ENCODE results near the gene IRF3.
"Not testable (repeated sequence)": the region's sequence is repeated elsewhere in the genome, so short reads cannot be mapped to it uniquely, and the experiment has no call there.

IRF3 gene

GRCh38 chr19:49645592-49645991, 20.1 kb downstream of the IRF3 start:
- no peak for DNase-seq

GRCh38 chr19:49643466-49643865, 22.2 kb downstream of the IRF3 start:
- no peak for DNase-seq

DNA sequence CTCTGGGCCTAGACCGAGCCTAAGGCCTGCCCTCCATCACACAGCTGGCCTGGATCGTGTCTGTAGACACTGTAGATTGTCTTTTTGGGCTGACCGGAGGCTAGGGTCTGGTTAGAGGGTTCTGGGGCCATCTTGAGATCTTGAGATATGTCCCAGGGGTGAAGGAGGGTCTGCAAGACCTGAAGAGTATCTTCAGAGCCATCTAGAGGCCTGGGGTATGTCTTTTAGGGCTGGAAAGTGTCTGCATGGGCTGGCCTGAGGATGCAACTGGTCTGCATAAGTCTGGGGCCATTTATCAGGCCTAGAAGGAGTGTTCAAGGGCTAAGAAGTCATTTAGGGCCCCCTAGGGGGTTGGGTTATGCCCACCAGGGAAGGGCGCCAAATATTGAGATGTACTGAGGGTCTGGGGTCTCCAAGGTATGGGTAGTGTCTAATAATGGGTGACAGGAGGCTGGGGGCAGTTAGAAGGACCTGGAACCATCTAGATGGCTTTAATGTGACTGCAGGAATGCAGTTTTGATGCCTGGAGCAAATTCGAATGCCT, 23.1 kb downstream of the IRF3 start:
- peak; percentile 8 for DNase-seq

GRCh38 chr19:49641688-49642491, 23.8 kb downstream of the IRF3 start, which contains the start of gene SCAF1:
SCAF1 (plus strand) TSS chr19:49642209; CDS start chr19:49645027, 2,818 bp downstream.
- peak; percentile 100 for DNase-seq

DNA sequence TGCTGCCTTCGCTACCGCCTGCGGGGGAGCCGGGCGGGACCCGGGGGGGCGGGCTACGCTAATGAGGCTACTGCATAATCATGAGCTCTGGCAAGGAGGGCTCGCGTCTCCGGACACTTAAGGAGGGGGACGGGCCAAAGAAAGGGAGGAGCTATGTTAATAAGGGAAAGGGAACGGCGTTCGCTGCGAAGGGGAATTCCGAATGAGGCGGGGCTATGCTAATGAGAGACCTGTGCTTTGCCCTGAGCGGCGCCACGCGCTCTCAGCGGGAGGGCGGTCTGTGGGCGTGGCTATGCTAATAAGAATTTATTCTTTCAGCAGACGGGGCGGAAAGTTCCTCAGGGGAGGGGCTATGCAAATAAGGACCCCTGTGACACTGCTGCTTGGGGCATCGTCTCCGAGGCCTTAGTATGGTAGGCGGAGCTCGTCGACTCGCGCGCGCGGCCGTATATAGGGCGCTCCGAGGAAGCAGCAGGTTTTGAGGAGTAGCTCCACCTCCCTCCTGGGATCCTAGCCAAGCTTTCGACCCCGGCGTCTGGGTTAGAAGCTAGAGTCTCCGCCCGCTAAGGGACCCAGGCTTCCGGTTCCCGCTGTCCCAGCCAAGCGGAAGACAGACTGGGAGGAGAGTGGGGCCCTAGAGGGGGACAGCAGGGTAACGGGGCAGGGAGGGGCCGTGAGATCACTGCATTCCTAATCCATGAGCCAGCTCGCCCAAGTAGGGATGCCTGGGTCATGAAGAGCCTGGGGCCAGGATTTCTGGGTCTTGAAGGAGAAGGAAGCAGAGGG, 25.4 kb downstream of the IRF3 start, which contains the start of gene RRAS:
TSS of gene RRAS (minus strand) at position 31 of the 786 bp plus-strand sequence. CDS start 45 bp downstream, outside the sequence.
- peak; percentile 100 for DNase-seq

GRCh38 chr19:49639401-49640112, 26.1 kb downstream of the IRF3 start:
- DNase-seq, result no peak

- peak; percentile 71 for DNase-seq
These were observed 27.6 kb downstream of the IRF3 start for GRCh38 chr19:49637821-49638738.

DNA sequence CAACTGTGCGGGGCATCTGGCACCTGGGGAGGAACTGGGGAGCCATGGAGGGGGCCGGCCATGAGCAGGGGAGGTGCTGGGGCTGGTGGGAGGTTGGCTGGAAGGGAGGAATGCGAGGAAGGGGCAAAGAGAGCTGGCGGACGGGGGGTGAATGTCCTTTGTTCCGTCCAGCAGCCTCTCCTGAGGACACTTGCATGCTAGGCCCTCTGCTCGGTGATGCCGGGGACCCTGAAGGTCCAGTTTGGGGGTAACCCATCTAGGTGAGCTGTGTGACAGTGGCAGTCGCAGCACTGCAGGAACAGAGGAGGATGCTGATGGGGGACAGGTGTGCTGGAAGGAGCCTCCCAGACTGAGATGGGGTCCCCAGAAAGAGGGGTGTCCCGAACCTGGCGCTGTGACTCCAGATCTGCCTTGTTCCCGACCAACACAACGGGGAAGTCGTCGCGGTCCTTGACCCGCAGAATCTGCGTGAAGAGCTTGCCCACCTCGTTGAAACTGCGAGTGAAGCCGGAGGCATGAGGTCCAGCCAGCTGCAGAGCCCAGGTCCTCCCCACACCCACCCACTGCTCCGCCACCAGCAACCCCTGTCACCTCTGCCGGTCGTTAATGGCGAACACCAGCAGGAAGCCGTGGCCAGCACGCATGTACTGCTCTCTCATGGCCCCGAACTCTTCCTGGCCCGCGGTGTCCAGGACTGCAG, 29.3 kb downstream of the IRF3 start:
- no peak for DNase-seq

- peak; percentile 34 for DNase-seq
These were observed 30.0 kb downstream of the IRF3 start for GRCh38 chr19:49635530-49636232.

DNA sequence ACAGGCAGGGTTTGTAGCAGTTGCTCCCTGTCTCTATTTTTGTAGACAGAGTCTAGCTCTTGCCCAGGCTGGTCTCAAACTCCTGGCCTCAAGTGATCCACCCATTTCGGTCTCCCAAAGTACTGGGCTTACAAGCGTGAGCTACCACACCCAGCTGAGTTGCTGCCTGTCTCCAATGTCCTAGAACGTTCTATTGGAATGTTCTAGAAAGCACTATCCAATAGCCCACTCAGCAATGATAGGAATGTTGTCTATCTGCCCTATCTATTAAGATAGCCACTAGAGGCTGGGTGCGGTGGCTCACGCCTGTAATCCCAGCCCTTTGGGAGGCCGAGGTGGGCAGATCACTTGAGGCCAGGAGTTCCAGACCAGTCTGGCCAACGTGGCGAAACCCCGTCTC, 32.4 kb downstream of the IRF3 start:
- not testable (repeated sequence) for DNase-seq

DNA sequence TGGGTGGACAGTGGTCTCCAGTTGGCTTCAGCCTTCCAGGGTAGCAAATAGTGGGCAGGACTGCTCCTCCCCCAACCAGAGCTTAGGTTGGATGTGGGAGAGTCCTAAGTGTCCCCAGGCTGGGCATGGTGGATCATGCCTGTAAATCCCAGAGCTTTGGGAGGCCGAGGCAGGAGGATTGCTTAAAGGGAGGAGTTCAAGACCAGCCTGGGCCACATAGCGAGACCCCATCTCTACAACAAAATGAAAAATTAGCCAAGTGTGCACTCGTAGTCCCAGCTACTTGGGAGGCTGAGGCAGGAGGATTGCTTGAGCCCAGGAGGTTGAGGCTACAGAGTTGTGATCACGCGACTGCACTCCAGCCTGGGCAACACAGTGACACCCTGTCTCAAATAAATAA, 33.1 kb downstream of the IRF3 start:
- no peak for DNase-seq

DNA sequence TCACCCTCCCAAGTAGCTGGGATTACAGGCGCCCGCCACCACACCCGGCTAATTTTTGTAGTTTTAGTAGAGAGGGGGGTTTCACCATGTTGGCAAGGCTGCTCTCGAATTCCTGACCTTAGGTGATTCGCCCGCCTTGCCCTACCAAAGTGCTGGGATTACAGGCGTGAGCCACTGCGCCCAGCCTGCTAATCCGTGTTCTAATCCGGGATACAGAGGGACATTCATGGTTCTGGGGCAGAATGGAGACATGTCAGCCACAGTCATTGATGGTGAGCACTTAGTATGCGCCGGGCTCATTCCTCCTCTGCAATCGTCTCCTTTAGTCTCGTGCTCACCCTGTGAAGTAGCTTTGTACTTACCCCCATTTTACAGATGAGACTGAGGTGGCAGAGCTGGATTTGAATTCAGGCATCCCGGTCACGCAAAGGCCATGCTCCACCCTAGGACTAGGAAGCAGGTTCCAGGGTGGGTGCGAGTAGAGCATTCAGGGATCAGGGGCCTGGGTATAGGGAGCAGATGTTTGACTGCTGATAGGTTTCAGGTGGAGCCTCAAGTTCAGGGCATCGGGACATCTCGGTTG, 34.0 kb downstream of the IRF3 start:
- no peak for DNase-seq

DNA sequence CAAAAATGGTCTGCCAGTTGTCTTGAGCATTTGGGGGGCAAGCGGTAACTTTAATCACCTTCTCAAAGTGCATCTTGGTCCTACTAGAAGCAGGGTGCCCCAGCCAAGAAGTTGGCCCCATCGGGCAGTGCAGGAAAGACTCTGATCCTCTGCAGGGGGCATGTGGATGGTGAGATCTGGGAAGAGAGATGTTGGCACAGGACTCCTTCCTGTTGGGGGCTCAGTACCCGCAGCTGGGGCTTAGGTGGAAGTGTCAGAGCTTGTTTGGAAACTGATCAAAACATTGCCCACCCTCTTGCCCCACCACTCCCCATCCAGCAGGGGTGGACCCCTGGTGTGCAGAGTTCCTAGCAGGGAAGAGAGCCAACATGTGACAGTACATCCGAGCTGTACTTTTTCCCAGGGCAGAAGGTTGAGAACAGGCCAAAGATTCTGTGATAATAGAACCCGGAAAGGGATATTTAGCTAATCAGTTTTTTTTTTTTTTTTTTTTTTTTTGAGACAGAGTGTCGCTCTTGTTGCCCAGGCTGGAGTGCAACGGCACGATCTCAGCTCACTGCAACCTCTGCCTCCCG, 34.6 kb downstream of the IRF3 start:
- DNase-seq, result no peak

DNA sequence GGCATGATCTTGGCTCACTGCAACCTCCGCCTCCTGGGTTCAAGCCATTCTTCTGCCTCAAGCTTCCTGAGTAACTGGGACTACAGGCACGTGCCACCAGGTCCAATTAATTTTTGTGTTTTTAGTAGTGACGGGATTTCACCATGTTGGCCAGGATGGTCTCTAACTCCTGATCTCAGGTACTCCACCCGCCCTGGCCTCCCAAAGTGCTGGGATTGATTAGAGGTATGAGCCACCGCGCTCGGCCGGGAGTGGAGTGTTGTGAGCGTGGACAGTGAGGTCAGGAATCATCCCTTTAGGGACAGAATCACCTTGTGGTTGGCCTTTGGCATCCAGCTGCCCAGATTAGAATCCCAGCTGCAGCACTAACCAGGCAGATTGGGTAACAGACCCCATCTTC, 36.0 kb downstream of the IRF3 start:
- no peak for DNase-seq

- no peak for DNase-seq
These were observed 39.4 kb downstream of the IRF3 start for GRCh38 chr19:49626226-49626625.

DNA sequence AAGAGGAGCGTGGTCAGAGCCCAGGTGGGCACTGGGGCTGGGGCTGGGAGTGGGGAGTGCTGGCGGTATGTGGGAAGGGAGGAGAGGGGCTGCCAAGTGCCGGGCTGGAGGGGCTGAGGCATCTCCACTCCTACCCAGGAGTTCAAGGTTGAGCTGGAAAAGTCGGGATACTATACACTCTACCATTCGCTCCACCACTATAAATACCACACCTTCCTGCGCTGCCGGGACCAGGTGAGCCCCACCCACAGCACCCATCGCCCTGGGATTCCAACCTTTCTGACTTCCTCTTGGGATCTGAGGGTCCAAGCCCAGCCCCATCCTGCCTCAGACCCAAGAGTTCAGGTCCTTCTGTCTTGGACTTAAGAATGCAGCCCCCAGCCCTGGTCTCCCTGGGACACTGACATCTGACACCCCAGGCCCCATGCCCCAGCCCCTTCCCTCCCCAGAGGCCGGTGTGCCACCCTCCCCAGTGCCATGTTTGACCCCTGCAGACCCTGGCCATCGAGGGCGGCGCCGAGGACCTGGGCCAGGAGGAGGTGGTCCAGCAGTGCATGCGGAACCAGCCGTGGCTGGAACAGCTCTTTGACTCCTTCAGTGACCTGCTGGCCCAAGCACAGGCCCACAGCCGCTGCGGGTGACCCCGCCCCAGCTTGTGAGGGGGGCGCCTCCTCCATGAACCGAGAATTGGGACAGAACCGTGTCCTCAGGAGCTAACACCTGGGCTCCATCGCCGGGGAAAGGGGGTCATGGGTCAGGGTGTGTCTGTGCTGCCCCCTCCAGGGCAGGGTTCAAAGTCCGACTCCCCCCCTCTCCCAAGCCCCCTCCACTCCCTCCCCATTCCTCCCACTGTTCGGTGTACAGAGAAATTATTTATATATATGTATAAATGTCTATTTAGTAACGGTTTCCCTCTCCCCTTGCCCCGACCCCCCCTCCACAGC, 40.4 kb downstream of the IRF3 start:
- DNase-seq, result no peak

DNA sequence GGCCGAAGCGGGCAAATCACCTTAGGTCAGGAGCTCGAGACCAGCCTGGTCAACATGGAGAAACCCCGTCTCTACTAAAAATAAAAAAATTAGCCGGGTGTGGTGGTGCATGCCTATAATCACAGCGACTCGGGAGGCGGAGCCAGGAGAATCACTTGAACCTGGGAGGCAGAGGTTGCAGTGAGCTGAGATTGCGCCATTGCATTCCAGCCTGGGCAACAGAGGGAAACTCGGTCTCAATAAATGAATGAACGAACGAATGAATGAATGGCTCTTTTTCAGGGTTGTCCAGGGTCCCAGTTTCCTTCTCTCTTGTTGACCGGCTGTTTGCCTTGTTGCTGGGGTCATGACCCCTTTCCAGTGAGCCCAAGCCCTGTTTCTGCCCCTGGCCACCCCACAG, 47.8 kb downstream of the IRF3 start:
- DNase-seq, result not testable (repeated sequence)

DNA sequence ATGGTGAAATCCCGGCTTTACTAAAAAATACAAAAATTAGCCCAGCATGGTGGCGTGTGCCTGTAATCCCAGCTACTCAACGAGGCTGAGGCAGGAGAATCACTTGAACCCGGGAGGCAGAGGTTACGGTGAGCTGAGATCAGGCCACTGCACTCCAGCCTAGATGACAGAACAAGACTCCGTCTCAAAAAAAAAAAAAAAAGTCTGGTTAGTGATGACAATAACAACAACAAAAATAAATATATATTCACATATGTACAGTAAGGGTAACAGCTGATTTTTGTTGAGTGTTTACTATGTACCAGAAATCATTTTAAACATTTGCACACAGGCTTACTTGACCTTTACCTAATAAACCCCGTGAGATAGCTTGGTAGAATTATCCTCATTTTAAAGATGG, 48.7 kb downstream of the IRF3 start:
- DNase-seq, result no peak

GRCh38 chr19:49616532-49616931, 49.1 kb downstream of the IRF3 start:
- no peak for DNase-seq

Measured in inflammatory macrophage treated with lipopolysaccharide for 4 hours (primary cell).